ENCODE data around the gene ANKRD17.

The ANKRD17 gene

DNA sequence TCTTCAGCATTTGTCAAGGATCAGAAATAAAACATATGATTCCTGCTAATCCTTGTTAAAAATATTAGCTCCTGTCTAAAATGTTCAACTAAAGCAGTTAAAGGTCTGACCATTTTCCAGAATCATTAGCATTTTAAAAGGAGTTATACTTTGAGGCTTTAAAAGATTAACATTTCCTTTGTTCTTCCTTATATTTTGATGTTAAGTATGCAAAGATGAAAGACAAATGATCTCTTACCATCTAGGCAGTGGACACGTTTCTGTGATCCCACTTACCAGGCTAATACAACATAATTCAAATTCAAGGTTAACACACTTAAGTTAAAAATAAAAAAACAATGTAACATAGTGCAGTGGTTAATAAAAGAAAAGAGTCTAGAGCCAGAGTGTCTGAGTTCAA lies 127.3 kb downstream of the ANKRD17 start:
- H3K27ac ChIP-seq, result no peak overlapping the region
- no peaks in the 10 kb centered on the region for H3K9me3 ChIP-seq
- H3K36me3 ChIP-seq, result peaks cover 48% of the 10 kb centered on the region

DNA sequence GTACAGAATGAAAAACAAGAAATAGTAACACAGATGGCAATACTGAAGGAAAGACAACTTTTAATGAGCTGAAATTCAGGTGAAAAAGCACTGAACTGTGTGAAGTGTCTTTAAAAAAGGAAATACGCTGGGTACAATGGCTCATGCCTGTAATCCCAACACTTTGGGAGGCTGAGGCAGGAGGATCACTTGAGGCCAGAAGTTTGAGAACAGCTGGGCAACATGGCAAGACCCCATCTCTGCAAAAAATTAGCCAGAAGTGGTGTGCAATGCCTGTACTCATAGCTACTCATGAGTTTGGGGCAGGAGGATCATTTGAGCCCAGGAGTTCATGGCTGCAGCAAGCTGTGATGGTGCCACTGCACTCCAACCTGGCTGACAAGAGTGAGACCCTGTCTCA lies 129.3 kb downstream of the ANKRD17 start:
- TF ChIP-seq, protein P1, sequence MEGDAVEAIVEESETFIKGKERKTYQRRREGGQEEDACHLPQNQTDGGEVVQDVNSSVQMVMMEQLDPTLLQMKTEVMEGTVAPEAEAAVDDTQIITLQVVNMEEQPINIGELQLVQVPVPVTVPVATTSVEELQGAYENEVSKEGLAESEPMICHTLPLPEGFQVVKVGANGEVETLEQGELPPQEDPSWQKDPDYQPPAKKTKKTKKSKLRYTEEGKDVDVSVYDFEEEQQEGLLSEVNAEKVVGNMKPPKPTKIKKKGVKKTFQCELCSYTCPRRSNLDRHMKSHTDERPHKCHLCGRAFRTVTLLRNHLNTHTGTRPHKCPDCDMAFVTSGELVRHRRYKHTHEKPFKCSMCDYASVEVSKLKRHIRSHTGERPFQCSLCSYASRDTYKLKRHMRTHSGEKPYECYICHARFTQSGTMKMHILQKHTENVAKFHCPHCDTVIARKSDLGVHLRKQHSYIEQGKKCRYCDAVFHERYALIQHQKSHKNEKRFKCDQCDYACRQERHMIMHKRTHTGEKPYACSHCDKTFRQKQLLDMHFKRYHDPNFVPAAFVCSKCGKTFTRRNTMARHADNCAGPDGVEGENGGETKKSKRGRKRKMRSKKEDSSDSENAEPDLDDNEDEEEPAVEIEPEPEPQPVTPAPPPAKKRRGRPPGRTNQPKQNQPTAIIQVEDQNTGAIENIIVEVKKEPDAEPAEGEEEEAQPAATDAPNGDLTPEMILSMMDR (IDR thresholded peaks at IDR 0.05), result no peak
- Histone ChIP-seq H3K9me3 (no peaks in the 10 kb centered on the region), H3K4me1 (ENCODE audit: control insufficient read depth in 1 of 2, insufficient read depth in 1 of 2, low read depth in 1 of 2, low read length in 1 of 2) (no peaks in the 10 kb centered on the region), H3K27me3 (no peaks in the 10 kb centered on the region), H3K4me3 (ENCODE audit: low read depth in 1 of 2, low read length in 1 of 2) (no peak overlapping the region), H3K36me3 (peaks cover 50% of the 10 kb centered on the region), H3K27ac (no peak overlapping the region)

More for the DNA sequence above, 127.3 kb downstream of the ANKRD17 start:
- TF ChIP-seq, protein P1 (IDR thresholded peaks at IDR 0.05), result no peak
- Histone ChIP-seq H3K4me1 (ENCODE audit: control insufficient read depth in 1 of 2, insufficient read depth in 1 of 2, low read depth in 1 of 2, low read length in 1 of 2) (no peaks in the 10 kb centered on the region), H3K4me3 (ENCODE audit: low read depth in 1 of 2, low read length in 1 of 2) (no peak overlapping the region), H3K27me3 (no peaks in the 10 kb centered on the region)

DNA sequence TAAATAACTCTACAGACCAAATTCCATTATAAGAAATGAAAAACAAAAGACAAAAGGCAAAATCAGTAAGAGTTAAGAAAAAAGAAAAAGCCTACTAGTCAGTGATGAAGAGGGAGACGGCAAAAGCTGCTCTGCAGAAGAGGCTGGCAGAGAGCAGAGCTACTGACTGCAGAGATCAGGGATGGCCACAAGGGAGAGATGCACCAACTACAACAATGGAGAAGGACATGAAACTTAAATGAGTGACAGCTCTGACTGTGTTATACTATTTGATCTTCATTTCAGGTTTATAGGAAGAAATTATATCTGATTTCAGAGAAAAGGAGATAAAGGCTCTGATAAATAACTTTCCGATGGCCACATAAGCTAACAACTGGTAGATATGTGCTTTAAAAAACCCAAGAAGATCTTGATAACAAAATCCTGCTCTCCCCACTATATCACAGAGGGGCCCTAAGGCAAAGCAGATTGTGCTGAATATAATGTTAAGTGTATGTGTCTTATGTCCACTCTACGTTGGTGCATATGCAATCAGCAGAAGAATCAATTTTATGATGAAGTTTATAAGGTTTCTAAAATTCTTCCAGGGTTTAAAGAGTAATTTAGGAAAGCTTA lies 130.7 kb downstream of the ANKRD17 start:
- H3K4me1 ChIP-seq (ENCODE audit: control insufficient read depth in 1 of 2, insufficient read depth in 1 of 2, low read depth in 1 of 2, low read length in 1 of 2), result no peaks in the 10 kb centered on the region
- H3K27ac ChIP-seq, result no peak overlapping the region
- no peak overlapping the region for H3K4me3 ChIP-seq (ENCODE audit: low read depth in 1 of 2, low read length in 1 of 2)
- TF ChIP-seq, protein P1 (IDR thresholded peaks at IDR 0.05), result no peak
- H3K36me3 ChIP-seq, result peaks cover 51% of the 10 kb centered on the region
- no peaks in the 10 kb centered on the region for H3K27me3 ChIP-seq
- no peaks in the 10 kb centered on the region for H3K9me3 ChIP-seq

DNA sequence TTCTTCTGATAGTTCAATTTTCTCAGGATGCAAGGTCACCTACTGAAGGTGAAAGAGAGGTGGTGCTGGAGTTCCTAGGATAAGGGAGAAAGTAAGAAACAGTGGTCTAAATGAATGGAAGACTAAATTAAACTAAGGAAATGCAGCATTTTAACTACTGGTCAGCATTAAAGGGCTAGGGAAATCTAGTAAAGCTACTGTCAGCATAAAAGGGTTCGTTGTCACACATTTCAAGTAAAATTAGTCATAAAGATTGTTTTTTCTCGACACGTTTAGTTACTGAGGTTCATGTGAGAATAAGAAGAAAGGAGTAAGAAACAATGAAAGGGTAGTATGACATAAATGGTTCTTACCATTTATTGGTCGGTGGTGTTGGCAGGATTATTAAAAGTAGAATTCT lies 149.1 kb downstream of the ANKRD17 start:
- TF ChIP-seq, protein P1 (IDR thresholded peaks at IDR 0.05), result no peak
- Histone ChIP-seq H3K4me1 (ENCODE audit: control insufficient read depth in 1 of 2, insufficient read depth in 1 of 2, low read depth in 1 of 2, low read length in 1 of 2) (no peaks in the 10 kb centered on the region), H3K27me3 (no peaks in the 10 kb centered on the region), H3K4me3 (ENCODE audit: low read depth in 1 of 2, low read length in 1 of 2) (no peak overlapping the region), H3K9me3 (no peaks in the 10 kb centered on the region), H3K27ac (no peak overlapping the region), H3K36me3 (peaks cover 36% of the 10 kb centered on the region)

DNA sequence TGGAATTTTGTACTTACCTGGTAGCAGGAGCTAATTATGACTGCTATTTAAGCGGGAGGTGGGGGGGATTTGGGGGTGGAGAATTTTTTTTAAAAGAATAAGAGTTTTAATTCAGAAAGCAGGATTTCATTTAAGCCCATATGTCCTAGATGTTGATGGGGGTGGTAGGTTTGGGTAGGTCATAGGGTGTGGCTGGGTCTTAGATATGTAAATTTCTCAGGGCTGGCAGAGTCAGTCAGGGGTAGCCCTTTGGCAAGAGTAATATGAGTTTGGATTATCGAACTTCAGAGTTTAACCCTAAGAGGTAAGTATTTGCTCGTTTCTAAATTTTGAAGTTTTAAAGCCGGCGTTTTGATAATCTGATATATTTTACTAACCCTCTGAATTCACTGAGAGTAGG lies 153.9 kb downstream of the ANKRD17 start:
- Histone ChIP-seq H3K4me1 (ENCODE audit: control insufficient read depth in 1 of 2, insufficient read depth in 1 of 2, low read depth in 1 of 2, low read length in 1 of 2) (no peaks in the 10 kb centered on the region), H3K36me3 (peaks cover 38% of the 10 kb centered on the region), H3K9me3 (no peaks in the 10 kb centered on the region), H3K27me3 (no peaks in the 10 kb centered on the region), H3K4me3 (ENCODE audit: low read depth in 1 of 2, low read length in 1 of 2) (no peak overlapping the region), H3K27ac (no peak overlapping the region)
- TF ChIP-seq, protein P1 (IDR thresholded peaks at IDR 0.05), result no peak

Data from neutrophil (primary cell).